SHP77 (cell line): ENCODE data around the gene CCDC85A.

Experiments used
- DNase-seq, 2 experiments: peaks; one replicate each; lab custom pipeline; 2025; lab: John Stamatoyannopoulos, UW

The CCDC85A gene

DNA sequence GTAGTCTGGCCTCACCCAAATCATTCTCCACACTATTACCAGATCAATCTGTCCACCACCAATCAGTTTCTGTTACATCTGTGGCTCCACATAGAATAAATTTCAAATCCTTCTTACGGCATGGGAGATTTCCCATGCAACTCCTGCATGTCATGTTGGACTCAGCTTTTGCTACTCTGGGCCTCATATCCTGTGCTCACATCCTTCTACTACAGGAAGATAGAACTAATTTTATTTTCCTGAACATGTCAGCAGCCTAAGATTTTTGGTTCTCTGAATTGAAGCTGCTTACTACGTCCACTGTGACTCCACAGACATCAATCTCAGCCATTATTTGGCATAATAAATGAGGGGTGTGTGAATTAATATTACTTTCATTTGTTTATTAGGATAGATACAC, 181.1 kb downstream of the CCDC85A start:
- no peak for DNase-seq

DNA sequence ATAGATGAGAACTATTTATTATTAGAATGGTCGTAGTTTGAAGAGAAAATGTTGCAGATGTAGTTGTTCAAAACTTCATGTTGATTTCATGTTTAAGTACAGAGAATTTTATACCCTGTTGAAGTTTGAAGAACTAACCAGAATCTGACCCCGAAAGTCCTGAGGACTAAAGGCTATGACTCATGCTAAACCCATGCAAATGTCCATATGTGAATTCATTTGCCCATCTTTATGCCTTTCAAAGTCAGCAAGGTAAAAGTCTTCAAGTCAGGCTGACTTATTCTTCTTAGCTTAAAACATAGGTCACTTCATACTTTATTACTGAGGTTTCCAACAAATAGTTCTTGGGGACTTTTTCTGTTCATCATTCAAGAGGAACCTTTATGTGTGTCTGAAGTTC, 185.5 kb downstream of the CCDC85A start:
- no peak for DNase-seq

DNA sequence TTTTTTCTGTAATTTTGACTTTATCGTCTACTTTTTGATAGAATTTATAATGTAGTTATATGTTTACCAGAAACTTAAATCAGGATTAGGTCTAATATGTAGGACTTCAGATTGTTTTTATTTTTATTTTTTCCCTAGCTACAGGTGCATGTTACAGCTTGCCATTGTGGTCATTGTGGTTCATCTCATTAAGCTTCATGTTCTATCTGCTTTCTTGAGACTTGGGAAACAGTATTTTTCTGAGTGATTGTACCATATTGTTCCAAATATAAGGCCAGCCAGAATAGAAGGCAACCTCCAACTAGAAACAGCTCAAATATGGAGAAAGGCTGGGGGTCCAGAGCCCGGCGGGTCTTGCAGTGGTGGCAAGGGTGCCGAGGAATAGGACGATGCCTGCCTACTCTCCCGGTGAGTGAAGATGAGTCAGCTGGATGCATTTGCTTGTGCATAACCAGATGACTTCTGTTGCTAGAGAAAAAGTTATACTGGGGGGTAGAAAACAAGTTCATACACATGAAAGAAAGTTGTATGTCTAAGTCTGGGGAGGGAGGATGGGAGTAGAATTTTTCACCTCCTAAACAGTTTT, 188.4 kb downstream of the CCDC85A start:
- no peak for DNase-seq

DNA sequence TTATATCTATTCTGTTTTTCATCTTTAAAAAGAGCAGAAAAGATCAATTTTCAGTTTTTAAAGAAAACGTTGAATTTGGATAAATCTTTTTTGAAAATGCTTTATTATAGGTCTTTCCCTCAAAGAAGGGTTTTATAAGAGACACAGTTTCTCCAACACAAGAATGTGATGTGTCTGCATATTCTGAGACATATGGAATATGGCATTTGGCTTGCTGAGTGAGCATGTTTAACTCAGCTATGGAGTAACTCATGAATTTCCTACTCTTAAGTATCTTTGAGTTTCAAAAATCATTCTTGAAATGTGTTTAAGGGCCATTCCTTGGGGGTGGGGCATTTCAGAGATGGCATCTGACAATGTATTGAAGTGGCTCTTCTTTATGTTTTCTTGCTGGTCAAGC, 191.5 kb downstream of the CCDC85A start:
- no peak for DNase-seq

DNA sequence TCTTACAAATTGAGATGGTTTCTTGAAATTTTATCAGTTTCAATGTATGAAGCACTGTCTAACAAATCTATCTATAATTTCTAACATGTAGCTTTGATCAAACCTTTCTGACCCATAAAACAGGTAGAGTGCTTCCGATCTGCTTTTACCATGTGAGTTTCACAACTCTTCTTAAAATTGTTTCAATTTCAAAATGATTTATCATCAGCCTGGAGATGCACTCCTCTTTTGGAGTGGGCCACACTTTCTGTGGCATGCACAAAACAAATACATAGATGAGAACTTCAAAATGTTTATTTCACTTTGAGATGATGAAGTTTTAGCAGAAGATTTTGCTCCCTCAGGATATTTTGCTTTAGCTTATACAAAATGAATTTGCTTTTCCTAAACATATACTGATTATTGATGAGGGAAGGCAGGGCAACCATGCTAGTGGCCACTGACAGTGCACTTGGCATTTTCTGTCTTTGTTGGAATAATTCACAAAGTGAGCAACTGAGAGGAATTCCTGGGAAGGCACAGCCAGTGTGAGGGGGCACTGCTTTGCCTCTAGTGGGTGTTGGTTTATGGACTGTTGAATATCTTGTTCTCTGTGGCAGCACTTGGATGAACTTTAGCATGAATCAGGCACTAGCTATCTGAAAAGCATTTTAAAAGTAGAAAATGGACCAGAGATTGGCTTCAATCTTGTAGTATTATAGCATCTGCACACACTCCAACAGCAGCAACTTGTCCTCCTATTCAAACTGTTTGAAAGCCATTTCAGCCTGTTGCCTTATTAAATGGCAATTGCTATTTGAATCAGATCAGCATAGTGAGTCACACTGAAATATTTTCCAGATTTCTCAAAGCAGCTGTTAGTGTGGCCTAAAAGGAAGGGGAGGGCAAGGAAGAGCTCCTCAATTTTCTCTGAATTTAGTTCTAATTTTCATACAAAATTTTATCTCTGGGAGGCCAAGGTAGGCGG, 193.2 kb downstream of the CCDC85A start:
- no peak for DNase-seq

DNA sequence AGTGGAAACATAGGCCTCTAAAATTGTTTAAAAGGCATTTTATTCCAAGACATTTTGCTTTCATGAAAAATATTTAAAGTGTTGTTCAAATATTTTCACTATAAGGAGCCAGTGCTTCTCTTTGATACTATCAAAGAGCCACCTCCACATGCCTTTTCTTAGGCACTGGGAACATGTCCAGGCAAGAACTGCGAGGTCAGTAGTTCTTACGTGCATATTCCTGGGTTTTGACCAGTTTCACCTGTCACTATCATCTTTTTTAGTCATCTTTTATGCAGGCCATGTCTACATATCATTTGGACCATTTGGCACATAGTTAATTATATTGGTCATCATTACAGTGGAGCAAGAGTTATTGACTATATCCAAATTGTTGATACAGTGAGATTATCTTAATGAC, 195.3 kb downstream of the CCDC85A start:
- no peak for DNase-seq

DNA sequence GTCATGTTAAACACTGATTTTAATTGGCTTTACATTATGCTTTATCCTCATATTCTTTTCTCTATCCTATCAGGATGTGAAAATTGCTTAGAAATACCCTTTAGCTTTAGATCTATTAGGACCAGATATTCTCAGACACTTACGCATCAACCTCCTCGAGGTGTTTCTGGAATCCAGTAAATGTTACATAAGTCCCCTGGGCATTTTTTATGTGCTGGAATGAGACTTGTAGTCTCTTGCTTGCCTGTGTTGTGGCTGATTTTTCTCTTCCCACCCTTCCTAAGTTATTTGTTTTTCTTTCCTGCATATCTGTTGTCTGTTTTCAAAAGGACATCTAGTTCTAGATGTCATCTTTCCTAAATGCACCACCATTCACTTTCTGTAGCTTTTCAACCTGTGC, 197.1 kb downstream of the CCDC85A start:
- no peak for DNase-seq

DNA sequence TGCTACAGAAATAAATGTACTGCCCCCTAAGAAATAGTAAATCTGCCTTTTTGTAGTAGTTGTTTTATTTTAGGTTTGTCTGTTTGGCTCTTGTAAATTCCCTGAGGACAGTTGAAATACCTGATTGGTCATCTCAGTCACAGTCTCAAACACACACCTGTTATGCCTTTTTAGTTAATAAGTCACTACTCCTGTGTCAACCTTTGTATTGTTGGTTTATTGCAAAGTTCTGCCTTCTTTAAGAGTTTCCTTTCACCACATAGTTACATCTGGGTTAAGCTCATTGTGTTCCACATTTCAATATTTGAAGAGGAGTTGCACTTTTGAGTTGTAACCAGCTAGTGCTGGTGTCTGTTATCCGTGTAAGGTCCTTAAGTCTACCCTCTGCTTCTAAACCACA, 198.7 kb downstream of the CCDC85A start:
- DNase-seq, result no peak

DNA sequence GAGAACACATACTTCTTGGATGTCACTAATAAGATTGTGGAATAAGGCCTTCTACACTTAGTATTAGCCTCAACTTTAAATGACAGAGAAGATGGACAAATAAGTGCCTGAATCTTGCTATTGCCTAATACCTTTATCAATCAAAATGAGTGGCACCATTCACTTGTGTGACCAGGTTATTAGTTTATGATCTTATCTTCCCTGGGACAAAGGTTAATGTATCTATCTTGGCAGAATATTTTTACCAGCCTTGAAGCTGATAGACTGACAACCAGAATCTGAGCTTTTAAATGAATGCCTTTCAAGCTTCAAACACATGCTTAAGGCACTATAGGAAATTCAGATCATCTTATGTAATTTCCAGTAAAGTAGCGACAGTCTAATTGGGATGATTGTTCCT, 202.9 kb downstream of the CCDC85A start:
- no peak for DNase-seq

DNA sequence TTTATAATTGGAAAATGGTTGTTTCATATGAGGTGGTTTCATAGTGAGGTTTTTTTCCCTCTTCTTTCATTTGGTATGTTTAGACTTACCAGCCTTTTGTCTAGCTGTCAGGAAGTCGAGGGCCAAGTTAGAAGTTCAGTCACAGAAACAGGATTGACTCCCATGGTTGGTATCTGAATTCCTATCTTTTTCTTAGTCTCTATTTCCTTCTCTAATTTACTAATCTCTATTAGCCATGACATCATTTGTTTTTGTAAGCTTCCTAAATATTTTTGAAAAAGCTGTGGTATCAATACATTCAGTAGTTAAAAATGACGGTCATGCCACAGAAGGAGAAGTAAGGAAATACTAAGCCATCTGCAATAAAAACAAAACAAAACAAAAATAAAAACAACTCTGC, 206.9 kb downstream of the CCDC85A start:
- DNase-seq, result no peak

DNA sequence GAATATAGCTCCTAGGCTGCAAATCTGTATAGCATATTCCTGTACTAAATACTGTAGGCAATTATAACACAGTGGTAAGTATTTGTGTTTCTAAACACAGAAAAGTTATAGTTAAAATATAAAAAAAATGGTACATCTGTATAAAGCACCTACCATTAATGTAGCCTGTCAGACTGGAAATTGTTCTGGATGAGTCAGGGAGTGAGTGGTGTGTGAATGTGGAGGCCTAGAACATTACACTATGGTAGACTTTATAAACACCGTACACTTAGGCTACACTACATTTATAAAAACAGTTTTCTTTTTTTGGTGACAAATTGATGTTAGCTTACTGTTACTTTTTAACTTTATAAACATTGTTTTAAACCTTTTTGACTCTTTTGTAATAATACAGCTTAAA, 226.3 kb downstream of the CCDC85A start:
- no peak for DNase-seq

DNA sequence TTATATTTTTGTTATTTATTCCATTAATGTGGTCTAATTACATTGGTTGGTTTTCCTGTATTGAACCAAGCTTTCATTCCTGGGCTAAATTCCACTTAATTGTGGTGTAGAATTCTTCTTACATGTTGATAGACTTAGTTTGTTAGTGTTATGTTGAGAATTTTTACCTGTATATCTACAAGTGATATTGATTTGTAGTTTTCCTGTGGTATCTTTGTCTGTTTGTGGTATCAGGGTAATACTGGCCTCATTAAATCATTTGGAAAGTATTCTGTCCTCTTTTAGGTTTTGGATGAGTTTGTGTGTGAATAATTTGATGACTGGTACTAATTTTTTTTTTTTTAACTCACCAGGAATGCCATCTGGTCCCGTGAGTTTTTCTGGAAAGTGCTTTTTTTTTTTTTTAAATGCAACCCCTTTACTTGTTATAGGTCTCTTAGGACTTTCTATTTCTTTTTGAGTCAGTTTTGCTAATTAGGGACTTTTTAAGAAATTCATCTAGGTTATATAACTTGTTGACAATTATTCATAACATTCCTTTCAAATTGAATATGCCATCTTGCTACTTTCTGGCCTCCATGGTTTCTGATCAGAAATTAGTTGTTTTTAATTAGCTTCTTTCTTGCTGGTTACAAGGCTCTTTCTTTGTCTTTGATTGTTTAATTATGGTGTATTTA, 232.8 kb downstream of the CCDC85A start:
- DNase-seq, result no peak
